ENCODE data around the gene STK26.
"Not testable (repeated sequence)": the region's sequence is repeated elsewhere in the genome, so short reads cannot be mapped to it uniquely, and the experiment has no call there.

STK26 gene

GRCh38 chrX:132022967-132023895, at the start of gene STK26:
Gene STK26, plus strand, starts transcription at chrX:132023302. Its CDS starts 316 bp downstream, at chrX:132023618.
- peak; percentile 47 to 52 for DNase-seq

GRCh38 chrX:131975851-131976250, 47.3 kb upstream of the STK26 start:
- DNase-seq = no peak

- no peak for DNase-seq
Observed at GRCh38 chrX:131977619-131978018, 45.5 kb upstream of the STK26 start.

- DNase-seq = no peak
Observed at GRCh38 chrX:131979116-131979515, 44.0 kb upstream of the STK26 start.

GRCh38 chrX:131985526-131986049, 37.5 kb upstream of the STK26 start:
- no peak for DNase-seq

- no peak for DNase-seq
Observed at GRCh38 chrX:131987252-131987651, 35.9 kb upstream of the STK26 start.

GRCh38 chrX:131988236-131988635, 34.9 kb upstream of the STK26 start:
- no peak for DNase-seq

- no peak for DNase-seq
Observed at GRCh38 chrX:132001127-132001526, 22.0 kb upstream of the STK26 start.

GRCh38 chrX:132004728-132005127, 18.4 kb upstream of the STK26 start:
- no peak for DNase-seq

- DNase-seq = no peak
Observed at GRCh38 chrX:132009350-132009749, 13.8 kb upstream of the STK26 start.

GRCh38 chrX:132010213-132010612, 12.9 kb upstream of the STK26 start:
- DNase-seq = not testable (repeated sequence)

GRCh38 chrX:132015875-132016274, 7.2 kb upstream of the STK26 start:
- DNase-seq = no peak

GRCh38 chrX:132016628-132017430, 6.3 kb upstream of the STK26 start:
- no peak for DNase-seq

- DNase-seq = no peak
Observed at GRCh38 chrX:132017431-132018185, 5.5 kb upstream of the STK26 start.

GRCh38 chrX:132022198-132022966, 720 bp upstream of the STK26 start:
- no peak for DNase-seq

- DNase-seq = no peak
Observed at GRCh38 chrX:132023896-132024386, 839 bp downstream of the STK26 start.

- DNase-seq = no peak
Observed at GRCh38 chrX:132025041-132025440, 1.9 kb downstream of the STK26 start.

GRCh38 chrX:132030264-132030663, 7.2 kb downstream of the STK26 start:
- DNase-seq = no peak

- no peak for DNase-seq
Observed at GRCh38 chrX:132031867-132032266, 8.8 kb downstream of the STK26 start.

- no peak for DNase-seq
Observed at GRCh38 chrX:132033166-132033565, 10.1 kb downstream of the STK26 start.

GRCh38 chrX:132034648-132035047, 11.5 kb downstream of the STK26 start:
- no peak for DNase-seq

- no peak for DNase-seq
Observed at GRCh38 chrX:132037479-132037993, 14.4 kb downstream of the STK26 start.

Data from SHP77 (cell line).